GM12878 (cell line): ENCODE results near the gene FRYL. TPM values are rescaled to one million over a fixed set of nuclear protein-coding genes. Genes with fewer than 3 reads are reported as not detected.

Experiments used
- ATAC-seq: fragments of 200-7000 bp; cut with Tn5 transposase; 3 replicates; pipeline ENCODE4 v1.9.1; 2020; ENCODE audit warnings: mild to moderate bottlenecking, moderate library complexity
- BruUV-seq: library from RNA; stranded (reverse); fragments of 400-500 nt; replicated peaks from 2 replicates; lab custom pipeline; 2021; lab: Mats Ljungman, UMichigan
- CTCF ChIA-PET: fragments of 300-600 bp; sonication (Branson Sonifier 250); formaldehyde crosslinking; extraction: SDS; loops from one replicate; lab custom pipeline; 2021; ENCODE audit warnings: inconsistent platforms; lab: Yijun Ruan, JAX
- POLR2A ChIA-PET: fragments of 350-600 bp; formaldehyde crosslinking; extraction: SDS; loops from one replicate; lab custom pipeline; 2021; ENCODE audit warnings: inconsistent platforms; lab: Charles Lee
- RAD21 ChIA-PET: fragments of 300-600 bp; sonication (Branson Sonifier 250); formaldehyde crosslinking; loops from one replicate; lab custom pipeline; 2023; ENCODE audit warnings: antibody characterized with exemption; ENCODE audit not compliant: unreplicated experiment; lab: Charles Lee
- SMC1A ChIA-PET: fragments of 300-600 bp; sonication (Branson Sonifier 250); formaldehyde crosslinking; loops from one replicate; lab custom pipeline; 2023; ENCODE audit not compliant: unreplicated experiment, uncharacterized antibody; lab: Charles Lee
- DNase-seq: peaks from one replicate; pipeline ENCODE4 v3.0.0-alpha.2; 2011; ENCODE audit warnings: low read depth, low spot score
- FAIRE-seq: peaks from 3 replicates; lab custom pipeline; 2011; peaks lifted over from hg19 to GRCh38; lab: Jason Lieb, UNC
- H2AFZ ChIP-seq: 2 replicates; pipeline ENCODE4 v1.6.0; 2011; ENCODE audit warnings: low read depth, low read length, control low read depth; ENCODE audit not compliant: control insufficient read depth
- H3K27ac ChIP-seq: 2 replicates; pipeline ENCODE4 v1.5.1; 2011; ENCODE audit warnings: control low read depth; ENCODE audit not compliant: control insufficient read depth, insufficient read depth
- H3K27me3 ChIP-seq, 2 experiments: replicated peaks in 1 of 2; 2 replicates each; pipeline versions ENCODE4 v1.6.0 to v1.6.1; 2011; ENCODE audit warnings: low read length in 1 of 2; ENCODE audit not compliant: control insufficient read depth in 2 of 2, insufficient read depth in 2 of 2
- H3K36me3 ChIP-seq, 2 experiments: 2 replicates each; pipeline ENCODE4 v1.5.1; 2011; ENCODE audit warnings: low read length in 1 of 2; ENCODE audit not compliant: control insufficient read depth in 2 of 2, insufficient read depth in 2 of 2
- H3K4me1 ChIP-seq: 2 replicates; pipeline ENCODE4 v1.6.1; 2011; ENCODE audit warnings: mild to moderate bottlenecking, low read length, moderate library complexity, mixed read lengths; ENCODE audit not compliant: control insufficient read depth, insufficient read depth
- H3K4me2 ChIP-seq: 2 replicates; pipeline ENCODE4 v1.6.0; 2011; ENCODE audit warnings: control low read depth; ENCODE audit not compliant: control insufficient read depth, insufficient read depth
- H3K4me3 ChIP-seq: fragments of 200-600 bp; sonication (generic); 2 replicates; pipeline ENCODE4 v1.5.1; 2016
- H3K79me2 ChIP-seq: 2 replicates; pipeline ENCODE4 v1.6.0; 2011; ENCODE audit warnings: low read length; ENCODE audit not compliant: control insufficient read depth, insufficient read depth
- H3K9ac ChIP-seq: 2 replicates; pipeline ENCODE4 v1.8.0; 2011; ENCODE audit warnings: low read length, control low read depth, mixed read lengths; ENCODE audit not compliant: control insufficient read depth, insufficient read depth
- H3K9me3 ChIP-seq: replicated peaks from 3 replicates; pipeline ENCODE4 v1.5.1; 2011; ENCODE audit warnings: mild to moderate bottlenecking, low read length; ENCODE audit not compliant: control insufficient read depth, insufficient read depth
- H4K20me1 ChIP-seq: 2 replicates; pipeline ENCODE4 v1.6.0; 2011; ENCODE audit not compliant: control insufficient read depth, insufficient read depth
- ATF3 ChIP-seq: IDR thresholded peaks from 2 replicates; pipeline ENCODE4 v1.6.1; 2011; ENCODE audit warnings: low read depth, mild to moderate bottlenecking, low read length, moderate library complexity, borderline replicate concordance; ENCODE audit errors: extremely low read depth
- BHLHE40 ChIP-seq, 2 experiments: fragments of 450-650 bp in 1 of 2; IDR thresholded peaks; 2 replicates each; pipeline ENCODE4 v1.6.1; 2011 to 2017; ENCODE audit warnings: low read depth in 2 of 2, borderline replicate concordance in 1 of 2, improper control_type of control experiment in 1 of 2, low read length in 1 of 2, mild to moderate bottlenecking in 1 of 2
- ELK1 ChIP-seq: IDR thresholded peaks from 2 replicates; pipeline ENCODE4 v1.6.1; 2012; ENCODE audit warnings: low read depth, low read length, improper control_type of control experiment
- EP300 ChIP-seq, 2 experiments: fragments of 150-350 bp in 1 of 2; IDR thresholded peaks; 2 replicates each; pipeline ENCODE4 v1.6.1; 2011 to 2012; ENCODE audit warnings: low read depth in 2 of 2, low read length in 2 of 2, borderline replicate concordance in 1 of 2, improper control_type of control experiment in 1 of 2, inconsistent platforms in 1 of 2; ENCODE audit not compliant: control insufficient read depth in 1 of 2
- ESRRA ChIP-seq: IDR thresholded peaks from 2 replicates; pipeline ENCODE4 v1.6.1; 2012; ENCODE audit warnings: mild to moderate bottlenecking, low read length, improper control_type of control experiment
- HDAC6 ChIP-seq: fragments of 200-600 bp; sonication (generic); IDR thresholded peaks from one replicate; pipeline ENCODE4 v1.8.0; 2017; ENCODE audit warnings: antibody characterized with exemption; ENCODE audit not compliant: unreplicated experiment
- IRF4 ChIP-seq: IDR thresholded peaks from 2 replicates; pipeline ENCODE4 v1.6.1; 2011; ENCODE audit warnings: low read depth, low read length
- LARP7 ChIP-seq: fragments of 450-650 bp; IDR thresholded peaks from 2 replicates; pipeline ENCODE4 v1.6.1; 2017; ENCODE audit warnings: mild to moderate bottlenecking
- MEF2A ChIP-seq: IDR thresholded peaks from 2 replicates; pipeline ENCODE4 v1.6.1; 2011; ENCODE audit warnings: low read depth, mild to moderate bottlenecking, low read length, moderate library complexity; ENCODE audit not compliant: insufficient read depth
- NFYA ChIP-seq: IDR thresholded peaks from 2 replicates; pipeline ENCODE4 v1.6.1; 2011; ENCODE audit warnings: low read depth, mild to moderate bottlenecking, low read length, improper control_type of control experiment, borderline replicate concordance
- SMARCA5 ChIP-seq: fragments of 450-650 bp; IDR thresholded peaks from 2 replicates; pipeline ENCODE4 v1.6.1; 2017; ENCODE audit warnings: mild to moderate bottlenecking
- TARDBP ChIP-seq: IDR thresholded peaks from 2 replicates; pipeline ENCODE4 v1.6.1; 2016; ENCODE audit warnings: borderline replicate concordance
- TCF12 ChIP-seq: IDR thresholded peaks from 2 replicates; pipeline ENCODE4 v1.6.1; 2011; ENCODE audit warnings: low read depth, mild to moderate bottlenecking, low read length
- ZBTB4 ChIP-seq: fragments of 450-650 bp; formaldehyde crosslinking; IDR thresholded peaks from 2 replicates; pipeline ENCODE4 v1.4.0; 2022; ENCODE audit warnings: mild to moderate bottlenecking, moderate library complexity
- ZBTB40 ChIP-seq: fragments of 450-650 bp; IDR thresholded peaks from 2 replicates; pipeline ENCODE4 v1.6.1; 2016; ENCODE audit warnings: mild to moderate bottlenecking, moderate library complexity, borderline replicate concordance
- ZZZ3 ChIP-seq: IDR thresholded peaks from 2 replicates; pipeline ENCODE4 v1.6.1; 2011; ENCODE audit warnings: low read depth; ENCODE audit not compliant: control insufficient read depth, insufficient read length
- WGBS: methylation state at CpG from one replicate; pipeline ENCODE4 v1.1.6; 2016; ENCODE audit warnings: low lambda C conversion rate; ENCODE audit not compliant: insufficient replicate concordance, insufficient coverage; ENCODE audit errors: missing lambda C conversion rate; 5-methylcytosine and 5-hydroxymethylcytosine counted together
- in situ Hi-C: fragments of 300-500 bp; cut with MboI; formaldehyde crosslinking; loops from 9 replicates; pipeline ENCODE4 v1.14.3; 2018; ENCODE audit warnings: mixed read lengths
- intact Hi-C: fragments of 100-400 bp; cut with micrococcal nuclease; formaldehyde crosslinking; loops from one replicate; pipeline ENCODE4 v1.14.2; 2022; ENCODE audit not compliant: unreplicated experiment
- polyA plus RNA-seq, 11 experiments: library from polyadenylated mRNA; depleted of rRNA in 4 of 11; unstranded in 6 of 11; stranded (reverse) in 5 of 11; fragments of >200 nt; fragmentation: Nextera tagmentation in 4 of 11; fragmentation: Illumina TruSeq in 1 of 11; extraction: Ambion mirVana in 4 of 11; extraction: Trizol in 1 of 11; gene quantifications; 1 replicate in 1 of 11; 2 replicates in 10 of 11; pipeline versions ENCODE4 v1.2.1 to v1.2.3, GENCODE V29; 2011 to 2016; ENCODE audit warnings: inconsistent platforms in 2 of 11, missing spikeins in 2 of 11, low read depth in 1 of 11
- total RNA-seq, 4 experiments: library from RNA; depleted of rRNA in 3 of 4; stranded (reverse); fragments of >200 nt in 3 of 4; fragmentation: Illumina TruSeq in 1 of 4; extraction: Trizol in 1 of 4; gene quantifications; 2 replicates each; pipeline versions ENCODE4 v1.2.1 to v1.2.3, GENCODE V29; 2013 to 2021

Gene FRYL
- total and polyA plus RNA-seq, 10 of the 15 experiments (the other 5 are each of a cell fraction or from before 2014, with no cell fraction given), result 10.3 to 50.6 (median 28.7) TPM

- CTCF ChIA-PET, result interaction anchor here (0.9 kb wide), 1 partner anchor 10 kb away, joined by 3 read pairs; no protein-coding TSS in a partner anchor
- 39% methylated on average over 2 of the region's 2 CpGs for WGBS
- TF ChIP-seq HDAC6 (no peak), TCF12 (no peak), BHLHE40 (IDR thresholded peaks at IDR 0.05; ENCODE audit: borderline replicate concordance in 1 of 2, low read depth in 2 of 2, low read length in 1 of 2) (no peak), IRF4 (no peak), MEF2A (no peak), SMARCA5 (no peak), ELK1 (no peak), TARDBP (no peak), LARP7 (no peak), EP300 (IDR thresholded peaks at IDR 0.05; ENCODE audit: borderline replicate concordance in 1 of 2, control insufficient read depth in 1 of 2, low read depth in 2 of 2, low read length in 2 of 2) (no peak), ZZZ3 (no peak), ZBTB4 (CRISPR knock-in tag) (no peak), ZBTB40 (no peak), NFYA (no peak), ESRRA (no peak), ATF3 (no peak)
Observed at GRCh38 chr4:48454591-48454990, 325.5 kb downstream of the FRYL start.

More at GRCh38 chr4:48454591-48454990, 325.5 kb downstream of the FRYL start:
- H3K79me2 ChIP-seq, result no peaks in the 10 kb centered on the region
- RAD21 ChIA-PET, result no interaction called here
- FAIRE-seq (no peak), ATAC-seq (no peak), DNase-seq (no peak)
- H3K9ac ChIP-seq, result no peak overlapping the region
- in situ Hi-C loops (no loop called here), intact Hi-C loops (no loop called here)
- H3K4me3 ChIP-seq, result no peak overlapping the region
- no peaks in the 10 kb centered on the region for H3K9me3 ChIP-seq
- H3K27ac ChIP-seq, result no peak overlapping the region
- no peaks in the 10 kb centered on the region for H3K36me3 ChIP-seq
- SMC1A ChIA-PET, result interaction anchor here (1.3 to 1.4 kb wide), 2 partner anchors 12 to 110 kb away, joined by 3 read pairs; no protein-coding TSS in a partner anchor
- H4K20me1 ChIP-seq, result no peaks in the 10 kb centered on the region
- H3K4me2 ChIP-seq, result no peak overlapping the region
- POLR2A ChIA-PET, result no interaction called here
- no peak overlapping the region for H2AFZ ChIP-seq
- no TSS peak for BruUV-seq
- H3K27me3 ChIP-seq, result no peaks in the 10 kb centered on the region
- H3K4me1 ChIP-seq, result no peaks in the 10 kb centered on the region
